Activated CD4-positive, alpha-beta memory T cell treated with anti-CD3 and anti-CD28 coated beads for 36 hours (primary cell): Measurements from ENCODE around the gene PPP1R12A. TPM values are rescaled to one million over a fixed set of nuclear protein-coding genes. Genes with fewer than 3 reads are reported as not detected.

Source experiments
- CTCF ChIA-PET: fragments of 350-600 bp; sonication (Branson Sonifier 250); formaldehyde crosslinking; loops from one replicate; lab custom pipeline; 2021; ENCODE audit warnings: antibody characterized with exemption, inconsistent platforms; lab: Charles Lee
- POLR2A ChIA-PET: fragments of 350-600 bp; sonication (Branson Sonifier 250); formaldehyde crosslinking; loops from one replicate; lab custom pipeline; 2021; ENCODE audit warnings: antibody characterized with exemption; lab: Charles Lee
- DNase-seq: peaks from one replicate; pipeline ENCODE4 v3.0.0-alpha.2; 2020
- H3K27ac Mint-ChIP-seq: one replicate; pipeline ENCODE4 v1.8.0; 2021; ENCODE audit warnings: mixed read lengths
- H3K27me3 Mint-ChIP-seq: one replicate; pipeline ENCODE4 v1.8.0; 2021; ENCODE audit warnings: mixed read lengths
- H3K36me3 Mint-ChIP-seq: one replicate; pipeline ENCODE4 v1.8.0; 2021; ENCODE audit warnings: mixed read lengths
- H3K4me1 Mint-ChIP-seq: one replicate; pipeline ENCODE4 v1.8.0; 2021; ENCODE audit warnings: low read depth, mixed read lengths
- H3K4me3 Mint-ChIP-seq: one replicate; pipeline ENCODE4 v1.8.0; 2021; ENCODE audit warnings: mild to moderate bottlenecking, mixed read lengths
- H3K9me3 Mint-ChIP-seq: one replicate; pipeline ENCODE4 v1.8.0; 2021; ENCODE audit warnings: mixed read lengths
- intact Hi-C: fragments of 100-400 bp; cut with micrococcal nuclease; formaldehyde crosslinking; loops from one replicate; pipeline ENCODE4 v1.15.1; 2023
- total RNA-seq, 2 experiments: library from RNA; stranded (reverse); gene quantifications; one replicate each; pipeline ENCODE4 v1.2.3, GENCODE V29; 2021

The PPP1R12A gene
- total RNA-seq, 2 experiments from 2014 or later = 74.5 to 75.7 TPM

DNA sequence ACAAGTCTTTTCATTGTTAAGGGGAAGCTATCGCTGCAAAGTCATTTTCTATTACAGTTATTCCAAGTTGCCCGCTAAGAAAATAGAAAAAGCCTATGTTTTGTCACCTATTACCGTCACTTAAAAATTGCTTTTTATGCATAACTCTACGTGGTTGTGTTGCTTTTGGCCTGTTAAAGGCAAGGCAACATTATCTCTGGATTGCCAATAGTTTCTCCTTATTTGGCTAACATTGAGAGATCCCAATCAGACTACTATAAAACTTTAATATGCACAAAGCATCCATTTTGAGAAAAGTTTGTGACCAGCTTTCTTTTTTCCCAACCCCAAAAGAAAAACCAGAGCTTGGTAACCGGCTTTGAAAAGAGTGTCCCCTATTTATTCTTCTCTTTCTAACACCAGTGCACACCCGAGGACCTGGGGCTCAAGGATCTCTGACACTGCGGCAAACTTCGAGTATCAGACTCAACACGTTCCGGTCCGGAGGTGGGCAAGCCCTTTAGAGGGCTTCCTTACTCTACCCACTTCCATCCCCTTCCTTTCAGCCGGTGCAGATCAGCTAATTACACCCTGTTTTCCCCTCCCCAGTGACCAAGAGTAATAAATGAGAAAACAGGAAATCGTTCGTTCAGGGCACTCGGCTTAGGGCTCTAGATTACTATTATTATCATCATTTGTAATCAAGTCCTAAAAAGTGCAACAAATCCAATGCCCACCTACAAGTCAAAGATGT, 1.2 kb downstream of the PPP1R12A start:
- H3K4me3 Mint-ChIP-seq = peak overlapping the region; percentile 85
- ChIA-PET POLR2A (interaction anchor here (1.0 to 1.1 kb wide), 3 partner anchors 9 to 88 kb away, joined by 3 read pairs; no protein-coding TSS in a partner anchor), CTCF (interaction anchor here (0.6 to 1.8 kb wide), 2 partner anchors 47 to 99 kb away, joined by 3 to 11 read pairs; no protein-coding TSS in a partner anchor)
- H3K9me3 Mint-ChIP-seq = no peaks in the 10 kb centered on the region
- peak; percentile 26 for DNase-seq
- peaks cover 9% of the 10 kb centered on the region for H3K36me3 Mint-ChIP-seq
- peak overlapping the region; percentile 99 for H3K27ac Mint-ChIP-seq
- intact Hi-C loops = loop anchor here (2.0 kb wide), 2 partner anchors 245 to 253 kb away; no protein-coding TSS in a partner anchor
- H3K27me3 Mint-ChIP-seq = no peaks in the 10 kb centered on the region
- peaks cover 44% of the 10 kb centered on the region for H3K4me1 Mint-ChIP-seq

GRCh38 chr12:79933043-79933442, 1.9 kb downstream of the PPP1R12A start:
- POLR2A ChIA-PET = no interaction called here
- Mint-ChIP-seq H3K9me3 (no peaks in the 10 kb centered on the region), H3K27ac (no peak overlapping the region), H3K4me1 (peaks cover 50% of the 10 kb centered on the region), H3K27me3 (no peaks in the 10 kb centered on the region), H3K4me3 (peak overlapping the region; percentile 85), H3K36me3 (peaks cover 9% of the 10 kb centered on the region)
- no peak for DNase-seq
- CTCF ChIA-PET = interaction anchor here (1.8 kb wide), 1 partner anchor 46 kb away, joined by 11 read pairs; no protein-coding TSS in a partner anchor
- intact Hi-C loops = no loop called here

DNA sequence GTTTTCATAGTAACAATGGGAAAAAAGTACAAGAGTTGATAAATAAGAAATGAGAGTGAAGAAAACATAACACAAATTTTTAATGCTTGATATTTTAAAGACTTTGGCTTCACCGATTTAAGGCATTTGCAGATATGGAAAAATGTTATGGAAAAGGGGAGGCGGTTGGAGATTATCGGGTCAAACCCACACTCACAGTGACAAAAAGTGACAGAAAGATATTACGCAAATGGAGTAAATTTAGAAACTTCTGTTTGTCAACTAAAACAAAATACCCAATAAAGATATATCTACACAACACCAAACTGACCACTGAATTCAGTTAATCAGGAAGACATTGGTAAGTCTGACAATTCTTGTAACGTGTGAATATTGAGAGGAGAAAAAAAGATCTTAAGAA, 2.5 kb downstream of the PPP1R12A start:
- Mint-ChIP-seq H3K36me3 (peaks cover 9% of the 10 kb centered on the region), H3K9me3 (no peaks in the 10 kb centered on the region), H3K27me3 (no peaks in the 10 kb centered on the region), H3K27ac (no peak overlapping the region), H3K4me3 (peak overlapping the region; percentile 52), H3K4me1 (peaks cover 56% of the 10 kb centered on the region)
- intact Hi-C loops = no loop called here
- POLR2A ChIA-PET = no interaction called here
- no peak for DNase-seq
- CTCF ChIA-PET = interaction anchor here (0.9 kb wide), 1 partner anchor 44 kb away, joined by 4 read pairs; no protein-coding TSS in a partner anchor

DNA sequence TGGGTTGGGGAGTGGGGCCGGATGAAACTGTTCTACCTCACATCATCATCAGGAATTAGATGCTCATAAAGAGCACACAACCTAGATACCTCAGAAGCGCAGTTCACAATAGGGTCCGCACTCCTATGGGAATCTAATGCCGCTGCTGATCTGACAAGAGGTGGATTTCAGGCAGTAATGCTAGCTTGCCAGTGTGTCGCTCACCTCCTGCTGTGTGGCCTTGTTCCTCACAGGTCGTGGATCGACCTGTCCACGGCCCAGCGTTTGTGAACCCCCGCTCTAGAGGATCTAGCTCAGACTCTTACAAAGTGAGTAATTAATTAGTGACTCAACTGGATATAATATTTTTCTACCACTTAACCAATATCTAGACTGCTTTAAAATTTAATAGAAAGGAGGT, 5.8 kb downstream of the PPP1R12A start:
- H3K27me3 Mint-ChIP-seq = no peaks in the 10 kb centered on the region
- H3K4me3 Mint-ChIP-seq = no peak overlapping the region
- no peaks in the 10 kb centered on the region for H3K9me3 Mint-ChIP-seq
- peak overlapping the region; percentile 76 for H3K27ac Mint-ChIP-seq
- intact Hi-C loops = loop anchor here (2.0 kb wide), 1 partner anchor 20 kb away; no protein-coding TSS in a partner anchor
- peaks cover 58% of the 10 kb centered on the region for H3K4me1 Mint-ChIP-seq
- H3K36me3 Mint-ChIP-seq = peaks cover 2% of the 10 kb centered on the region
- ChIA-PET POLR2A (no interaction called here), CTCF (no interaction called here)
- no peak for DNase-seq

DNA sequence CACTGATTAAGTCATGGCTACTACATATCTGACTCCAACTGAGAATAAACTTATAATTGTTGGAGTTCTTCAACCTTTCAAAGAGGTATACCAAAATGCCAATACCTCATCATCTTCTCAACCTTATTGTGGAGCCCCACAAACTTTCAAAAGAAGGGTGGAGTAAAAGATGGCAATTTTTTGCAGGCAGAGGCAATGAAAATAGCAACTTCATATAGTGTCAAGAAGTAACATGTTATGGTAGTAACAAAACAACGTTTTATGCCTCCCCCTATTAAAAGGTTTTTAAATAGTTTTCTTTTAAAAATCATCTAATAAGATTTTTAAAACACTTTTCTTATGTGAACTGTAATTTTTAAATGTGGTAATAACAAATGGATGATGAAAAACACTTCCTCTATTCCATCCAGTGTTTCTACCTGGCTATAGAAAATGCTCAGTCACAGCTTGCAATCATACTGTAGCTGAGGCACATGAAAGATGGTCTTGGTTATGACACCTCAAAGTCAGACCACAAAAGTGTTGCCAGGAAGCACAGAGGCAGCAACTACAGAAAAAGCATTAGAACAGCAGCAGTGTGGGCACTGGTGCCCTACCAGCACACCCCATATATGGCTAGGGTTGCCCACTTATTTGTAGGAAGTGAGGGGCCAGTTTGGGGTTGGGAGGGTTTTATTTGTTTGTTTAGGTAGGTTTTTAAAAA, 7.0 kb downstream of the PPP1R12A start:
- CTCF ChIA-PET = no interaction called here
- POLR2A ChIA-PET = no interaction called here
- H3K4me3 Mint-ChIP-seq = no peak overlapping the region
- H3K9me3 Mint-ChIP-seq = no peaks in the 10 kb centered on the region
- DNase-seq = peak; percentile 64
- no peaks in the 10 kb centered on the region for H3K27me3 Mint-ChIP-seq
- intact Hi-C loops = loop anchor here (1.0 to 2.0 kb wide), 2 partner anchors 19 to 116 kb away; no protein-coding TSS in a partner anchor
- H3K4me1 Mint-ChIP-seq = peaks cover 53% of the 10 kb centered on the region
- H3K27ac Mint-ChIP-seq = peak overlapping the region; percentile 76
- no peaks in the 10 kb centered on the region for H3K36me3 Mint-ChIP-seq

DNA sequence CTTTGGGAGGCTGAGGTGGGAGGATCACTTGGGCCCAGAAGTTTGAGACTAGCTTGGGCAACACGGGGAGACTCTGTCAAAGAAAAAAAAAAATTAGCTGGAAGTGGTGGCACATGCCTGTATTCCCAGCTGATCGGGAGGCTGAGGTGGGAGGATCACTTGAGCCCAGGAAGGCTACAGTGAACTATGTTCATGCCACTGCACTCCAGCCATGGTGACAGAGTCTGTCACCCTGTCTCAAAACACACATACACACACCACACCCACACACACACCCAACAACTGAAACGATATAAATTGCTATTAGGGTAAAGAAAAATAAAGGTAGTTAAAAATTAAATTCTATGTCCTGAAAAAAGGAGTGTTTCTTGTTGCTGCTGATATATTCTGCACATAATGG, 7.9 kb downstream of the PPP1R12A start:
- CTCF ChIA-PET = no interaction called here
- H3K27ac Mint-ChIP-seq = peak overlapping the region; percentile 24
- H3K4me1 Mint-ChIP-seq = peaks cover 49% of the 10 kb centered on the region
- POLR2A ChIA-PET = interaction anchor here (1.0 kb wide), 1 partner anchor 9 kb away, joined by 3 read pairs; no protein-coding TSS in a partner anchor
- DNase-seq = no peak
- no peaks in the 10 kb centered on the region for H3K36me3 Mint-ChIP-seq
- no peaks in the 10 kb centered on the region for H3K27me3 Mint-ChIP-seq
- H3K4me3 Mint-ChIP-seq = no peak overlapping the region
- intact Hi-C loops = no loop called here
- no peaks in the 10 kb centered on the region for H3K9me3 Mint-ChIP-seq

- Mint-ChIP-seq H3K4me1 (peaks cover 51% of the 10 kb centered on the region), H3K27me3 (no peaks in the 10 kb centered on the region), H3K4me3 (no peak overlapping the region), H3K27ac (no peak overlapping the region), H3K9me3 (no peaks in the 10 kb centered on the region), H3K36me3 (no peaks in the 10 kb centered on the region)
- ChIA-PET POLR2A (interaction anchor here (0.8 kb wide), 1 partner anchor 9 kb away, joined by 3 read pairs; no protein-coding TSS in a partner anchor), CTCF (no interaction called here)
- intact Hi-C loops = no loop called here
- DNase-seq = no peak
Observed at GRCh38 chr12:79925492-79925891, 9.4 kb downstream of the PPP1R12A start.

DNA sequence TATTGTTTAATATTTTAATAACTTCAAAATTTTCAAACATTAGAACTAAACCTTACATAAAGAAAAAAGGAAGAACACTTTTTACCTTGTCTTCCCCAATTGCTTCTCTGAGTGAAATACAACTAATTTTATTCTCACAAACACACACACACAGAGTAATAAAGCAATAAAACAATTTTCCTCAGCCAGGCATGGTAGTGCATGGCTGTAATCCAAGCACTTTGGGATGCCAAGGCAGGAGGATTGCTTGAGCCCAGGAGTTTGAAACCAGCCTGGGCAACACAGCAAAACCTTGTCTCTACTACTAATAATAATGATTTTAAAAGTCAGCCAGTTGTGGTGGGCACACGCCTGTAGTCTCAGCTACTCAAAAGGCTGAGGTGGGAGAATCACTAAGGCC, 13.1 kb downstream of the PPP1R12A start:
- Mint-ChIP-seq H3K27me3 (no peaks in the 10 kb centered on the region), H3K9me3 (no peaks in the 10 kb centered on the region), H3K4me1 (peaks cover 48% of the 10 kb centered on the region), H3K36me3 (no peaks in the 10 kb centered on the region), H3K27ac (no peak overlapping the region), H3K4me3 (no peak overlapping the region)
- POLR2A ChIA-PET = no interaction called here
- intact Hi-C loops = no loop called here
- CTCF ChIA-PET = no interaction called here
- DNase-seq = no peak

GRCh38 chr12:79920421-79921238, 14.3 kb downstream of the PPP1R12A start:
- intact Hi-C loops = no loop called here
- no peak overlapping the region for H3K4me3 Mint-ChIP-seq
- no peak overlapping the region for H3K27ac Mint-ChIP-seq
- no peaks in the 10 kb centered on the region for H3K9me3 Mint-ChIP-seq
- POLR2A ChIA-PET = no interaction called here
- no peaks in the 10 kb centered on the region for H3K27me3 Mint-ChIP-seq
- no peaks in the 10 kb centered on the region for H3K36me3 Mint-ChIP-seq
- CTCF ChIA-PET = no interaction called here
- peaks cover 56% of the 10 kb centered on the region for H3K4me1 Mint-ChIP-seq
- no peak for DNase-seq

DNA sequence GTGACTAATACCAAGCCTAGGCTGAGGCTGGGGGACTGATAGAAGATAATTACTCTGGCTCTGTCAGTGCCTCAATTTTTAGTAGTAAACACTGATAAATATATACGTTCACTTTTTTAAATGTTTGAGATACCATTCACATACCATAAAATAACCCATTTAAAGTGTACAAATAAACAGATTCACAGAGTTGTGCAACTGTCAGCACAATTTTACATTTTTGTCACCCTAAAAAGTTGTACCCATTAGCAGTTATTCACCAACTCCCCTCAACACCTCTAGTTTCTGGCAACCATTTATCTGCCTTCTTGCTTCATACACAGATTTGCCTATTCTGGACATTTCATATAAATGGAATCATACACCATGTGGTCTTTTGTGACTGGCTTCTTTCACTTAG, 15.1 kb downstream of the PPP1R12A start:
- peaks cover 53% of the 10 kb centered on the region for H3K4me1 Mint-ChIP-seq
- no peak overlapping the region for H3K4me3 Mint-ChIP-seq
- CTCF ChIA-PET = interaction anchor here (0.8 kb wide), 1 partner anchor 11 kb away, joined by 3 read pairs; no protein-coding TSS in a partner anchor
- POLR2A ChIA-PET = no interaction called here
- no peaks in the 10 kb centered on the region for H3K27me3 Mint-ChIP-seq
- H3K27ac Mint-ChIP-seq = no peak overlapping the region
- H3K36me3 Mint-ChIP-seq = no peaks in the 10 kb centered on the region
- no peak for DNase-seq
- intact Hi-C loops = no loop called here
- no peaks in the 10 kb centered on the region for H3K9me3 Mint-ChIP-seq

GRCh38 chr12:79916826-79917225, 18.1 kb downstream of the PPP1R12A start:
- Mint-ChIP-seq H3K27me3 (no peaks in the 10 kb centered on the region), H3K4me3 (no peak overlapping the region), H3K36me3 (no peaks in the 10 kb centered on the region), H3K9me3 (no peaks in the 10 kb centered on the region), H3K27ac (no peak overlapping the region), H3K4me1 (peaks cover 63% of the 10 kb centered on the region)
- DNase-seq = no peak
- POLR2A ChIA-PET = no interaction called here
- intact Hi-C loops = no loop called here
- CTCF ChIA-PET = interaction anchor here (1.0 kb wide), 1 partner anchor 151 kb away, joined by 3 read pairs; no protein-coding TSS in a partner anchor
